BLaER1 (cell line): Measurements from ENCODE around the gene GMEB1.
"Not testable (repeated sequence)": the region's sequence is repeated elsewhere in the genome, so short reads cannot be mapped to it uniquely, and the experiment has no call there.

Experiments used
- H3K27ac ChIP-seq: shearing (Covaris generic); formaldehyde crosslinking; 2 replicates; pipeline ENCODE4 v1.8.1; 2022
- H3K27me3 ChIP-seq: shearing (Covaris generic); formaldehyde crosslinking; 2 replicates; pipeline ENCODE4 v1.8.1; 2022
- H3K36me3 ChIP-seq: shearing (Covaris generic); formaldehyde crosslinking; 2 replicates; pipeline ENCODE4 v1.8.1; 2022
- H3K4me1 ChIP-seq: shearing (Covaris generic); formaldehyde crosslinking; 2 replicates; pipeline ENCODE4 v1.8.1; 2022
- H3K4me2 ChIP-seq: shearing (Covaris generic); formaldehyde crosslinking; 2 replicates; pipeline ENCODE4 v1.8.1; 2022
- H3K4me3 ChIP-seq: shearing (Covaris generic); formaldehyde crosslinking; 2 replicates; pipeline ENCODE4 v1.8.1; 2022
- H3K9ac ChIP-seq: shearing (Covaris generic); formaldehyde crosslinking; 2 replicates; pipeline ENCODE4 v1.8.1; 2022
- H3K9me3 ChIP-seq: shearing (Covaris generic); formaldehyde crosslinking; 2 replicates; pipeline ENCODE4 v1.8.1; 2022
- H4K20me1 ChIP-seq: shearing (Covaris generic); formaldehyde crosslinking; 2 replicates; pipeline ENCODE4 v1.8.1; 2022
- Cebpa-rat ChIP-seq: shearing (Covaris generic); IDR thresholded peaks from 2 replicates; pipeline ENCODE4 v1.8.1; 2022

GMEB1 gene

GRCh38 chr1:28719332-28719619 lies 50.7 kb downstream of the GMEB1 start:
- H3K4me1 ChIP-seq = no peaks in the 10 kb centered on the region
- H3K27ac ChIP-seq = no peak overlapping the region
- H3K9ac ChIP-seq = no peak overlapping the region
- no peaks in the 10 kb centered on the region for H4K20me1 ChIP-seq
- H3K4me2 ChIP-seq = no peak overlapping the region
- TF ChIP-seq Cebpa-rat = no peak
- H3K4me3 ChIP-seq = no peak overlapping the region
- H3K9me3 ChIP-seq = no peaks in the 10 kb centered on the region
- peaks cover 19% of the 10 kb centered on the region for H3K36me3 ChIP-seq
- no peaks in the 10 kb centered on the region for H3K27me3 ChIP-seq

DNA sequence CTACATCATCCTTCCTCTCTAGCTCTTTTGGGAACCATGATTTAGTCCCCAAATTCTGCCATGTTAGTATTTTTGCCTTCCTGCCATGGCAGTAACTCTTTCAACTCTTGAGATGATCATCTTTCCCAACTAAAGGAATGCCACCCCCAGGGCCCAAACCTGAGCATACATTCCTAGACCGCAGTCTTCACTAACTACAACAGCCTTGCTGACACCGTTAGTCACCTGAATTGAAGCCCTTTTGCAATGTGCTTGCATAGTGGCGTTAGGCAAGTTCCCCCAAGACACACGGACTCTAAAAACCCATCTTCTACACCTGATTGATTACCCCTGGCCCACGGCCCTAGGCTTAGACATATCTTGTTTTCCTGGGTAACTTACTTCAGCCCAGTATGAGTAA lies 51.8 kb downstream of the GMEB1 start:
- Histone ChIP-seq H4K20me1 (no peaks in the 10 kb centered on the region), H3K4me3 (no peak overlapping the region), H3K4me1 (no peaks in the 10 kb centered on the region), H3K9ac (no peak overlapping the region), H3K27me3 (no peaks in the 10 kb centered on the region), H3K9me3 (no peaks in the 10 kb centered on the region), H3K27ac (no peak overlapping the region), H3K36me3 (peaks cover 8% of the 10 kb centered on the region), H3K4me2 (no peak overlapping the region)
- no peak for TF ChIP-seq Cebpa-rat

GRCh38 chr1:28721927-28722326 lies 53.3 kb downstream of the GMEB1 start:
- H4K20me1 ChIP-seq, H3K4me2 ChIP-seq, H3K4me3 ChIP-seq, H3K27ac ChIP-seq, H3K9me3 ChIP-seq, H3K4me1 ChIP-seq, H3K9ac ChIP-seq, H3K27me3 ChIP-seq, H3K36me3 ChIP-seq: not testable (repeated sequence)

GRCh38 chr1:28725365-28725764 lies 56.8 kb downstream of the GMEB1 start:
- H3K4me2 ChIP-seq, H3K9me3 ChIP-seq, H4K20me1 ChIP-seq, H3K36me3 ChIP-seq, H3K4me3 ChIP-seq, H3K27ac ChIP-seq, H3K9ac ChIP-seq, H3K4me1 ChIP-seq, H3K27me3 ChIP-seq: not testable (repeated sequence)

DNA sequence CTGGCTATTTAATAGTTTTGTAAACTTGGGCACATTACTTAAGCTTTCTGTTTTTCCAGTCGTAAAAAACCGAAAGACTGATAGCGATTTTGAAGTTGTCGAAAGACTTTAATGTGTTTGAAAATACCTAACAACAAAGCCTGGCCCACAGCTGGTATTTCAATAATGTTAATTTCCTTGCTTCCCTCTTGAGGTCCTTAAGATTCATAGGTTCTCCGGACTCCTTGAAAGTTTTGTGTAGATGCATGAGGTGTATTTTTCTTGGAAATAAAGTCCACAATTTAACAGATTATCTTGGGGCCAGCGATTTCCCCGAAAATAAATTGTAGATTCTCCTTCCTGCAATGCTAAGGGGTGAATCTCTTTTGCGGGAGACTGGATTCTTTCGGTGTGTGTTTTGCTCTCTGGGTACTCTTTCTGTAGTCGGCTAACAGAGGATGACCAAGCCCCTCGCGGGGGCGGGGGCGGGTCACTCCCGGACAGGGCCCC lies 67.4 kb downstream of the GMEB1 start:
- peak overlapping the region; percentile 100 for H3K9ac ChIP-seq
- peaks cover 32% of the 10 kb centered on the region for H3K4me1 ChIP-seq
- H3K27me3 ChIP-seq = no peaks in the 10 kb centered on the region
- H3K36me3 ChIP-seq = peaks cover 28% of the 10 kb centered on the region
- peak overlapping the region; percentile 86 for H3K4me2 ChIP-seq
- H3K27ac ChIP-seq = peak overlapping the region; percentile 100
- H4K20me1 ChIP-seq = peaks cover 39% of the 10 kb centered on the region
- no peak for TF ChIP-seq Cebpa-rat
- peak overlapping the region; percentile 99 for H3K4me3 ChIP-seq
- H3K9me3 ChIP-seq = no peaks in the 10 kb centered on the region

DNA sequence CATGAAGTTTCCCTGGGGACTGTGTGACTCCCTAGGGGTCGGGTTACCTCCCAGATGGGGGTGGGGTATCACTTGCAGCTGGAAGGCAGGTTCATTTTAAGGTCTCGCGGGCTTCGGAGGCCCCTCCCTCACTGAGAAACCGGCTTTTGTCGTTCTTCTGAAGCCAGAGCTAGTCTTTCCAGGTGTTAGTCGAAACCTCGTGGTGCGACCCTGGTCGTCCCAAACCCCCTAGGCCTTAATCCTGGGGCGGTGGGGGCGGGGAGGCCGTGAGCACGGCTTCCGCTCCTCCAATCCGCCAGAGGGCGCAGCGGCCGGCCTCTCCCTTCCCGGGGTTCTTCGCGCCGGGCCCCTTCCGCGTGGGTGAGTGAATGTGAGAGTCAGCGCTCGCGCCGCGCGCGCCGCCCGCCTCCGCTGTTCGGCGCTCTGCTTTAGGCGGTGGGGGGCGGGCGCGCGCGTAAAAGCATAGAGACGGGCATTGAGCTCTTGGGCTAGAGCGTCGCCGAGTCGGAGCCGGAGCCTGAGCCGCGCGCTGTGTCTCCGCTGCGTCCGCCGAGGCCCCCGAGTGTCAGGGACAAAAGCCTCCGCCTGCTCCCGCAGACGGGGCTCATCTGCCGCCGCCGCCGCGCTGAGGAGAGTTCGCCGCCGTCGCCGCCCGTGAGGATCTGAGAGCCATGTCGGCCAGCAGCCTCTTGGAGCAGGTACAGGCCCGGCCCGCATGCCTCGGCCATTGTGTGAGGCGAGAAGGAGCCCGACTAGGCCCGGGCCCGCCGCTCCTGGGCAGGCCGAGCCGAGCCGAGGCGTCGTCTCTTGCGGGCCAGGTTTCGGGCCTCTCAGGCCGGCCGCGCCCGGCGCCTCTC lies 68.1 kb downstream of the GMEB1 start, which contains the start of gene YTHDF2:
Gene YTHDF2, plus strand, starts transcription at position 491 of the 857 bp plus-strand sequence. Its CDS starts 181 bp downstream, at position 672.
- Histone ChIP-seq H3K36me3 (peaks cover 35% of the 10 kb centered on the region), H3K9ac (peak within 1 kb of the TSS; percentile 100), H3K27me3 (no peaks in the 10 kb centered on the region), H3K4me3 (peak within 1 kb of the TSS; percentile 99), H3K27ac (peak within 1 kb of the TSS; percentile 100), H3K4me2 (peak within 1 kb of the TSS; percentile 90), H4K20me1 (peaks cover 46% of the 10 kb centered on the region), H3K9me3 (no peaks in the 10 kb centered on the region), H3K4me1 (peaks cover 36% of the 10 kb centered on the region)
- no peak for TF ChIP-seq Cebpa-rat

- TF ChIP-seq Cebpa-rat = no peak
- Histone ChIP-seq H3K36me3 (peaks cover 44% of the 10 kb centered on the region), H3K9ac (peak overlapping the region; percentile 100), H4K20me1 (peaks cover 55% of the 10 kb centered on the region), H3K27me3 (no peaks in the 10 kb centered on the region), H3K4me1 (peaks cover 41% of the 10 kb centered on the region), H3K4me2 (peak overlapping the region; percentile 90), H3K27ac (peak overlapping the region; percentile 100), H3K9me3 (no peaks in the 10 kb centered on the region), H3K4me3 (peak overlapping the region; percentile 99)
Observed at GRCh38 chr1:28737307-28738132, 68.9 kb downstream of the GMEB1 start.

GRCh38 chr1:28740118-28740517 lies 71.5 kb downstream of the GMEB1 start:
- Histone ChIP-seq H3K4me1 (peaks cover 63% of the 10 kb centered on the region), H3K9ac (no peak overlapping the region), H3K27ac (no peak overlapping the region), H3K4me3 (no peak overlapping the region), H3K36me3 (peaks cover 69% of the 10 kb centered on the region), H4K20me1 (peaks cover 81% of the 10 kb centered on the region), H3K9me3 (no peaks in the 10 kb centered on the region), H3K4me2 (peak overlapping the region; percentile 90), H3K27me3 (no peaks in the 10 kb centered on the region)
- TF ChIP-seq Cebpa-rat = no peak

- no peaks in the 10 kb centered on the region for H3K9me3 ChIP-seq
- H3K36me3 ChIP-seq = peaks cover 99% of the 10 kb centered on the region
- H3K4me1 ChIP-seq = peaks cover 68% of the 10 kb centered on the region
- TF ChIP-seq Cebpa-rat = no peak
- no peak overlapping the region for H3K9ac ChIP-seq
- H3K27me3 ChIP-seq = no peaks in the 10 kb centered on the region
- H4K20me1 ChIP-seq = peaks cover 100% of the 10 kb centered on the region
- no peak overlapping the region for H3K27ac ChIP-seq
- H3K4me3 ChIP-seq = no peak overlapping the region
- peak overlapping the region; percentile 31 for H3K4me2 ChIP-seq
Observed at GRCh38 chr1:28744184-28744583, 75.6 kb downstream of the GMEB1 start.

GRCh38 chr1:28745653-28746173 lies 77.1 kb downstream of the GMEB1 start:
- Histone ChIP-seq H3K4me2 (peak overlapping the region; percentile 24; the same call in 1 of the 2 replicates), H3K27me3 (no peaks in the 10 kb centered on the region), H3K9me3 (no peaks in the 10 kb centered on the region), H3K9ac (no peak overlapping the region), H3K4me1 (peaks cover 70% of the 10 kb centered on the region), H4K20me1 (peaks cover 100% of the 10 kb centered on the region), H3K27ac (no peak overlapping the region), H3K4me3 (no peak overlapping the region), H3K36me3 (peaks cover 98% of the 10 kb centered on the region)
- no peak for TF ChIP-seq Cebpa-rat
